ENCODE measurements around the gene EDC4. TPM values are rescaled to one million over a fixed set of nuclear protein-coding genes. Genes with fewer than 3 reads are reported as not detected.

The EDC4 gene
- total and polyA plus RNA-seq, 2 of the 13 experiments (the other 11 are each of a cell fraction or from before 2014, with no cell fraction given) = 51.4 to 59.1 TPM

DNA sequence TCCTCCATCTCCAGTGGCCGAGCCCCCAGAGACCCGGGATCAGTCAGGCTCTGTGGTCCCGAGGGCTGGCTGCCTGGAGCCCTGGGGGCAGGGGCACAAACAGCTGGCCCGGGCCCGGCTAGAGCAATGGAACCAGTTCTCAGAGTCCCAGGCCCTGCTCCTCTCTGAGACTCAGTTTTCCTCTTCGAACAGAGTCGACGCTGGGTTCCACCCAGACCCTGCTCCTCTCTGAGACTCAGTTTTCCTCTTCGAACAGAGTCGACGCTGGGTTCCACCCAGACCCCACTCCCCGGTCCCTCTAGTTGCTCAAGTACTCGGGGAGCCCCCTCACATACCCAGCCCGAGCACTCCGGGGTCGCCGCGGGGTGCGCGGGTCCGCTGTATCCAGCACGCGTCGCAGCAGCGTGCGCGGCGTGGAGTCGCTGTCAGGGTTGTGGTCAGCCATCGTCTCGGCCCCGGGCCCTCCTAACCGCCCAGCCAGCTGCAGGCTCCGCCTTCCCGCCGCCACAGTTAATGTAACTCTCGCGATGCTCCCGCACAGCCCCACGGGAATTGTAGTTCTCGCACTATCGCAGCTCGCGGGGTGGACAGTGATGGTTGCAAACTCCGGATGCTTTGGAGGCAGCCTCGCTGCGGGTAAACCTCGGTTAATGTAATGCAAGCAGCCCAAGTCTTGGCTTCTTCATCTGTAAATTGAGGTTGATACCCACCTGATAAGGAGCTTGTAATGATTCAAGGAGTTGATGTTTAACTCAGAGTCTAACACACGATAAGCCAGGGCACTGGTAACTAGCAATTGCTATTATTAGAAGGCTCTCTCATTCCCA, 39.2 kb upstream of the EDC4 start (continued):
- 0 out of 2 replicates have a peak, but pooled peaks have one; percentile 33 for TF ChIP-seq ZFYVE20 (CRISPR knock-in tag; IDR thresholded peaks at IDR 0.05; ENCODE audit: borderline replicate concordance, low read depth)
- no peak for TF ChIP-seq NR3C1 (CRISPR knock-in tag; IDR thresholded peaks at IDR 0.05)
- TF ChIP-seq NFIB (CRISPR knock-in tag; IDR thresholded peaks at IDR 0.05; ENCODE audit: borderline replicate concordance) = no peak
- TF ChIP-seq, protein P1, sequence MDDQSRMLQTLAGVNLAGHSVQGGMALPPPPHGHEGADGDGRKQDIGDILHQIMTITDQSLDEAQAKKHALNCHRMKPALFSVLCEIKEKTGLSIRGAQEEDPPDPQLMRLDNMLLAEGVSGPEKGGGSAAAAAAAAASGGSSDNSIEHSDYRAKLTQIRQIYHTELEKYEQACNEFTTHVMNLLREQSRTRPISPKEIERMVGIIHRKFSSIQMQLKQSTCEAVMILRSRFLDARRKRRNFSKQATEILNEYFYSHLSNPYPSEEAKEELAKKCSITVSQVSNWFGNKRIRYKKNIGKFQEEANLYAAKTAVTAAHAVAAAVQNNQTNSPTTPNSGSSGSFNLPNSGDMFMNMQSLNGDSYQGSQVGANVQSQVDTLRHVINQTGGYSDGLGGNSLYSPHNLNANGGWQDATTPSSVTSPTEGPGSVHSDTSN (CRISPR knock-in tag; IDR thresholded peaks at IDR 0.05; ENCODE audit: borderline replicate concordance) = peak; percentile 65; the same call in 1 of the 2 replicates
- TF ChIP-seq ZNF792 (CRISPR knock-in tag; IDR thresholded peaks at IDR 0.05) = peak; percentile 76
- no peak for TF ChIP-seq NCOA5 (CRISPR knock-in tag; IDR thresholded peaks at IDR 0.05)
- no peak for TF ChIP-seq TRIM24 (CRISPR knock-in tag; IDR thresholded peaks at IDR 0.05)
- TF ChIP-seq, protein P2, sequence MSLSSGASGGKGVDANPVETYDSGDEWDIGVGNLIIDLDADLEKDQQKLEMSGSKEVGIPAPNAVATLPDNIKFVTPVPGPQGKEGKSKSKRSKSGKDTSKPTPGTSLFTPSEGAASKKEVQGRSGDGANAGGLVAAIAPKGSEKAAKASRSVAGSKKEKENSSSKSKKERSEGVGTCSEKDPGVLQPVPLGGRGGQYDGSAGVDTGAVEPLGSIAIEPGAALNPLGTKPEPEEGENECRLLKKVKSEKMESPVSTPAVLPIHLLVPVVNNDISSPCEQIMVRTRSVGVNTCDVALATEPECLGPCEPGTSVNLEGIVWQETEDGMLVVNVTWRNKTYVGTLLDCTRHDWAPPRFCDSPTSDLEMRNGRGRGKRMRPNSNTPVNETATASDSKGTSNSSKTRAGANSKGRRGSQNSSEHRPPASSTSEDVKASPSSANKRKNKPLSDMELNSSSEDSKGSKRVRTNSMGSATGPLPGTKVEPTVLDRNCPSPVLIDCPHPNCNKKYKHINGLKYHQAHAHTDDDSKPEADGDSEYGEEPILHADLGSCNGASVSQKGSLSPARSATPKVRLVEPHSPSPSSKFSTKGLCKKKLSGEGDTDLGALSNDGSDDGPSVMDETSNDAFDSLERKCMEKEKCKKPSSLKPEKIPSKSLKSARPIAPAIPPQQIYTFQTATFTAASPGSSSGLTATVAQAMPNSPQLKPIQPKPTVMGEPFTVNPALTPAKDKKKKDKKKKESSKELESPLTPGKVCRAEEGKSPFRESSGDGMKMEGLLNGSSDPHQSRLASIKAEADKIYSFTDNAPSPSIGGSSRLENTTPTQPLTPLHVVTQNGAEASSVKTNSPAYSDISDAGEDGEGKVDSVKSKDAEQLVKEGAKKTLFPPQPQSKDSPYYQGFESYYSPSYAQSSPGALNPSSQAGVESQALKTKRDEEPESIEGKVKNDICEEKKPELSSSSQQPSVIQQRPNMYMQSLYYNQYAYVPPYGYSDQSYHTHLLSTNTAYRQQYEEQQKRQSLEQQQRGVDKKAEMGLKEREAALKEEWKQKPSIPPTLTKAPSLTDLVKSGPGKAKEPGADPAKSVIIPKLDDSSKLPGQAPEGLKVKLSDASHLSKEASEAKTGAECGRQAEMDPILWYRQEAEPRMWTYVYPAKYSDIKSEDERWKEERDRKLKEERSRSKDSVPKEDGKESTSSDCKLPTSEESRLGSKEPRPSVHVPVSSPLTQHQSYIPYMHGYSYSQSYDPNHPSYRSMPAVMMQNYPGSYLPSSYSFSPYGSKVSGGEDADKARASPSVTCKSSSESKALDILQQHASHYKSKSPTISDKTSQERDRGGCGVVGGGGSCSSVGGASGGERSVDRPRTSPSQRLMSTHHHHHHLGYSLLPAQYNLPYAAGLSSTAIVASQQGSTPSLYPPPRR (CRISPR knock-in tag; IDR thresholded peaks at IDR 0.05; ENCODE audit: borderline replicate concordance) = peak; percentile 41; the same call in 1 of the 2 replicates
- no peak; the same call in 1 of the 2 replicates for TF ChIP-seq KLF11 (CRISPR knock-in tag; IDR thresholded peaks at IDR 0.05)
- TF ChIP-seq, protein P3, sequence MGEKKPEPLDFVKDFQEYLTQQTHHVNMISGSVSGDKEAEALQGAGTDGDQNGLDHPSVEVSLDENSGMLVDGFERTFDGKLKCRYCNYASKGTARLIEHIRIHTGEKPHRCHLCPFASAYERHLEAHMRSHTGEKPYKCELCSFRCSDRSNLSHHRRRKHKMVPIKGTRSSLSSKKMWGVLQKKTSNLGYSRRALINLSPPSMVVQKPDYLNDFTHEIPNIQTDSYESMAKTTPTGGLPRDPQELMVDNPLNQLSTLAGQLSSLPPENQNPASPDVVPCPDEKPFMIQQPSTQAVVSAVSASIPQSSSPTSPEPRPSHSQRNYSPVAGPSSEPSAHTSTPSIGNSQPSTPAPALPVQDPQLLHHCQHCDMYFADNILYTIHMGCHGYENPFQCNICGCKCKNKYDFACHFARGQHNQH (CRISPR knock-in tag; IDR thresholded peaks at IDR 0.05) = peak; percentile 93
- TF ChIP-seq, protein P4, sequence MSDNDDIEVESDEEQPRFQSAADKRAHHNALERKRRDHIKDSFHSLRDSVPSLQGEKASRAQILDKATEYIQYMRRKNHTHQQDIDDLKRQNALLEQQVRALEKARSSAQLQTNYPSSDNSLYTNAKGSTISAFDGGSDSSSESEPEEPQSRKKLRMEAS (IDR thresholded peaks at IDR 0.05) = peak; percentile 95
- TF ChIP-seq ZNF143 (CRISPR knock-in tag; IDR thresholded peaks at IDR 0.05) = peak; percentile 100
- no peak for TF ChIP-seq FOXP1 (IDR thresholded peaks at IDR 0.05)
- TF ChIP-seq FOXP1 (CRISPR knock-in tag; IDR thresholded peaks at IDR 0.05) = no peak
- TF ChIP-seq, protein P5, sequence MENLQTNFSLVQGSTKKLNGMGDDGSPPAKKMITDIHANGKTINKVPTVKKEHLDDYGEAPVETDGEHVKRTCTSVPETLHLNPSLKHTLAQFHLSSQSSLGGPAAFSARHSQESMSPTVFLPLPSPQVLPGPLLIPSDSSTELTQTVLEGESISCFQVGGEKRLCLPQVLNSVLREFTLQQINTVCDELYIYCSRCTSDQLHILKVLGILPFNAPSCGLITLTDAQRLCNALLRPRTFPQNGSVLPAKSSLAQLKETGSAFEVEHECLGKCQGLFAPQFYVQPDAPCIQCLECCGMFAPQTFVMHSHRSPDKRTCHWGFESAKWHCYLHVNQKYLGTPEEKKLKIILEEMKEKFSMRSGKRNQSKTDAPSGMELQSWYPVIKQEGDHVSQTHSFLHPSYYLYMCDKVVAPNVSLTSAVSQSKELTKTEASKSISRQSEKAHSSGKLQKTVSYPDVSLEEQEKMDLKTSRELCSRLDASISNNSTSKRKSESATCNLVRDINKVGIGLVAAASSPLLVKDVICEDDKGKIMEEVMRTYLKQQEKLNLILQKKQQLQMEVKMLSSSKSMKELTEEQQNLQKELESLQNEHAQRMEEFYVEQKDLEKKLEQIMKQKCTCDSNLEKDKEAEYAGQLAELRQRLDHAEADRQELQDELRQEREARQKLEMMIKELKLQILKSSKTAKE (CRISPR knock-in tag; IDR thresholded peaks at IDR 0.05; ENCODE audit: borderline replicate concordance) = peak; percentile 27; the same call in 1 of the 2 replicates
- peak; percentile 50; the same call in 1 of the 2 replicates for TF ChIP-seq SOX5 (CRISPR knock-in tag; IDR thresholded peaks at IDR 0.05; ENCODE audit: borderline replicate concordance)
- TF ChIP-seq ASH2L (IDR thresholded peaks at IDR 0.05; ENCODE audit: insufficient read length, low read depth, low read length) = peak; percentile 58
- TF ChIP-seq ZNF7 (CRISPR knock-in tag; IDR thresholded peaks at IDR 0.05) = no peak
- TF ChIP-seq ZFP36L1 (CRISPR knock-in tag; IDR thresholded peaks at IDR 0.05) = 0 out of 2 replicates have a peak, but pooled peaks have one; percentile 51
- TF ChIP-seq KAT2B (IDR thresholded peaks at IDR 0.05; ENCODE audit: borderline replicate concordance, low read depth, low read length) = no peak
- TF ChIP-seq ZNF333 (CRISPR knock-in tag; IDR thresholded peaks at IDR 0.05; ENCODE audit: borderline replicate concordance) = 0 out of 2 replicates have a peak, but pooled peaks have one; percentile 32
